Superior temporal gyrus (tissue), 1 donor: ENCODE data around the gene CHCHD6.

Experiments
- DNase-seq: peaks from one replicate; pipeline ENCODE4 v3.0.0-alpha.2; 2016; ENCODE audit errors: extremely low spot score

Gene CHCHD6

GRCh38 chr3:126859415-126860246, 155.6 kb downstream of the CHCHD6 start:
- no peak for DNase-seq

- no peak for DNase-seq
Measured at GRCh38 chr3:126865736-126866135, 161.7 kb downstream of the CHCHD6 start.

DNA sequence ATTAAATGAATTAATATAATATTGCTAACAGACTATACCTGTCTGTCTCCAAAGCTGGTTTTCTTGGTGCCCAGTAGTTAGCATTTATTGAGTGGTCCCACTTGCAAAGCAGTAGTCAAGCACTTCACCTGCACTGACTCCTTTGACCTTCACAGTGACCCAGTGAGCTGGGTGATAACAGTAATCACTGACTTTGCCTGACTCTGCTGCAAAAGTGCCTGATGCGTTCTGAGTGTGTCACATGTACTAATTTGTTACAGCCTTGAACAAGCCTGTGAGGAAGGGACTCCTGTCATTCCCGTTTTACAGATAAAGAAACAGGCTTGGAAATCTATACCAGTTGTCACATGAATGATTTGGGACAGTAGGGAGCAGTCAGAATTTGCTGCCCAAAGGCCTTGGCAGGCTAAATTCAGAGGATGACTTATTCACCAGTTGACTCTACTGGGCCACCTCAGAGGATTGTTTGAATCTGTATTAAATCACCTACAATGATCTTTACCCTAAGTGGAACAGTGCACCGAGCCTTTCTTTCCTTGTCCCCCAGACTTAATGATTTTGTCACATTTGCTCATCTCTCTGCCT, 162.2 kb downstream of the CHCHD6 start:
- no peak for DNase-seq

- DNase-seq, result no peak
Measured at GRCh38 chr3:126867190-126867862, 163.3 kb downstream of the CHCHD6 start.

DNA sequence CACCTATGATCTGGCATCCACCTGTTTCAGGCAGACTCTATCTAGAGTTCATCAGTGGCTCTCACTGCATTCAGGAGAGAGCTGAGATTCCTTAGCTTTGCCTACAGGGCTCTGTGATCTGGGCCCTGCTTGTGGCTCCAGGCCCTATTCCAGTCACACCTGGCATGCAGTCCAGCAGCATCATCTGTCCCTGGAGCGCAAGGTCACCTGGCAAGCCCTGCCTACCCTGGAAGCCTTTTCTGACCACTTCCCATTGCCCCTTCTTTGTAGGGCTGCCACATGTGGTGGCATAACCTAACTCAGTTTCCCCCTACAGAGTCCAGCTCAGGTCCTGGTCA, 163.8 kb downstream of the CHCHD6 start:
- no peak for DNase-seq

- peak; percentile 79 for DNase-seq
Measured at GRCh38 chr3:126870608-126871210, 166.7 kb downstream of the CHCHD6 start.

GRCh38 chr3:126872701-126873342, 168.8 kb downstream of the CHCHD6 start:
- no peak for DNase-seq

DNA sequence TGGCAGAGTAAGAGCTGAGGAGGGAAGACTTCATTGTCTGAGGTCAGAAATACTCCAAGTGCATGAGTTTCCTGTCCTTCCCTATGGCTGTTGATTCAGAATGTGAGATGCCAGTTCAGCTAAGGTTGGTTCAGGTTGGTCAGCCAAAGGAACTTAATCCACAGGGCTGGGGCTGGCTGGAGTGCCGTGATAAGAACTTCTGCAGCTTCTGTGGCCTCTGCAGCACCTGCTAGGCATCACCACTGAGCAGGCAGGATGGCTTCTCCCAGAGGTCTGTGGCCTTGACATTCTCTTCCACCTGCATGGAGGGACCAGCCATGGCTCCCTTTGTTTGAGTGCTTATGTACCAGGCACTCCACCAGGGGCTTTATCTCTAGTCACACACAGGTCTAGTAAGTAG, 169.4 kb downstream of the CHCHD6 start:
- no peak for DNase-seq

- no peak for DNase-seq
Measured at GRCh38 chr3:126878664-126879063, 174.6 kb downstream of the CHCHD6 start.

- no peak for DNase-seq
Measured at GRCh38 chr3:126880901-126881300, 176.9 kb downstream of the CHCHD6 start.

DNA sequence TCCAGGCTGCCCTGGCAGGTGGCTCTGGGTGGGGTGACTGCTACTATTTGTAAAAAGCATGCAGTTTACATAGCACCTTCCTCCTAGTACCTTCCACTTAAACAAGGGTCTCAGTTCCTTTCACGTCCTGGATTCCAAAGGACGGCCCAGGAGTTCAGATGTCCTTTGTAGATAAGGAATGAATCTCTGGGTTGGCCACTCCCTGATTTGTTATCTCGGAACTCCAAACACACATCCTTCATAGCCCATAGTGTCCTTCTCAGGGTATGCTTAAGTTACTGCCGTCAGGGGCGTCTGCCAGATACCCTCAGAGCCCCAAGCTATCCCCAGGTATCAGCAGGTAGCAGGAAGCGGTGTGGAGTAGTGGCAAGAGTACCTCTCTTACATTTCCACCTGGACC, 177.8 kb downstream of the CHCHD6 start:
- no peak for DNase-seq

DNA sequence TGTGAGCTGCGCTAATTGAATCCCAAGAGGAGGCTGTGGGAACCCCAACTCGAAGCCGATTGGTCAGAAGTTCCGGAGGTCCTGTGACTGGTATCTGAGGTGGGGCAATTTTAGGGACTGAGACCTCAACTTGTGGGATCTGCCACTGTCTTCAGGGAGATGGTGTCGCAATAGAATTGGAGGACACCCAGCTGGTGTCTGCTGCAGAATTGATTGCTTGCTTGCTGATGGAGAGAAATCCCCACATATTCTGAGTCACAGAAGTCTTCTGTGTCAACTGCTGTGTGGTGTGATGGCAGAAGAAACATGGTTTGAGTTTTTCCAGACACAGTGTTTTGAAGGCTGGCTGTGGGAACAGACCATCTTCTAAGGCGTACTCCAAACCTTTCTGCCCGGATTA, 179.2 kb downstream of the CHCHD6 start:
- DNase-seq, result no peak

- no peak for DNase-seq
Measured at GRCh38 chr3:126885425-126885824, 181.4 kb downstream of the CHCHD6 start.

DNA sequence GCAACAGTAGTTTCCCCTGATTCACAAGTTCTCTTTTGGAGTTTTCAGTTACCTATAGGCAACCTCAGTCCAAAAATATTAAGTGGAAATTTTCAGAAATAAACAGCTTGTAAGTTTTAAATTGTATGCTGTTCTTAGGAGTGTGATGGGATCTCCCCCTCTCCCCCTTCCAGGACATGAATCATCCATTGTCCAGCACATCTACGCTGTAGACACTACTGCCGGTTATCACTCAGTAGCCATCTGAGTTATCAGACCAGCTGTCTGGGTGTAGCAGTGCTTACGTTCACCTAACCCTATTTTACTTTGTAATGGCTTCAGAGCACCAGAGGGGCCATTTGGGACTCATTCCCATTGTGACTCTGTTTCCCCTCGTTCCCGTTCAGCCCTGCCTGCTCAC, 182.2 kb downstream of the CHCHD6 start:
- no peak for DNase-seq

GRCh38 chr3:126887686-126888085, 183.6 kb downstream of the CHCHD6 start:
- no peak for DNase-seq

DNA sequence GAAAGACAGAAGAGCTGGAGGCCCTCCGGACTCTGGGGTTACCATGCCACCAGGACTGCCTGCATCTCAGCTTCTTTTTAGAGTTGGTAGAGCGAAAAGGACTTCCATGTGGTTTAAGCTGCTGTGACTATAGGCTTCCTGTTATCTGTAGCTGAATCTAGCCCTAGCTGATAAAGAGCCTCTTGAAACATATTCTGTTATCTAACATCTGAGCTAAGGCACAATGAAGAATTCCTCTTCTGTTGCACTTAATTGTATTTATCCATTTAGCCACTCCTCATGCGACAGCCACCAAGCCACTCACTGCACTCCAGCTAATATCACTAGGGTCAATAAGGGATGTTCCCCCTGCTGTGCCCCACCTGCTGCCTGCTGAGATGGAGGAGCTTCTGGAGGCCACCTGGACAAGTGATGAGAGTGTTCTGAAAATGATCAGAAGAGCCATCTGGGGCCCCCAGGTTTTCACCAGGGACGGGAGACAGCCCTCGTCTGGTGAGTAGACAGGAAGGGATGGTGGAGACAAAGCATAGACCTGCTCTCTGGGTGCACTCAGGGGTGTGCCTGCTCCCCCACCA, 184.2 kb downstream of the CHCHD6 start:
- DNase-seq, result no peak

DNA sequence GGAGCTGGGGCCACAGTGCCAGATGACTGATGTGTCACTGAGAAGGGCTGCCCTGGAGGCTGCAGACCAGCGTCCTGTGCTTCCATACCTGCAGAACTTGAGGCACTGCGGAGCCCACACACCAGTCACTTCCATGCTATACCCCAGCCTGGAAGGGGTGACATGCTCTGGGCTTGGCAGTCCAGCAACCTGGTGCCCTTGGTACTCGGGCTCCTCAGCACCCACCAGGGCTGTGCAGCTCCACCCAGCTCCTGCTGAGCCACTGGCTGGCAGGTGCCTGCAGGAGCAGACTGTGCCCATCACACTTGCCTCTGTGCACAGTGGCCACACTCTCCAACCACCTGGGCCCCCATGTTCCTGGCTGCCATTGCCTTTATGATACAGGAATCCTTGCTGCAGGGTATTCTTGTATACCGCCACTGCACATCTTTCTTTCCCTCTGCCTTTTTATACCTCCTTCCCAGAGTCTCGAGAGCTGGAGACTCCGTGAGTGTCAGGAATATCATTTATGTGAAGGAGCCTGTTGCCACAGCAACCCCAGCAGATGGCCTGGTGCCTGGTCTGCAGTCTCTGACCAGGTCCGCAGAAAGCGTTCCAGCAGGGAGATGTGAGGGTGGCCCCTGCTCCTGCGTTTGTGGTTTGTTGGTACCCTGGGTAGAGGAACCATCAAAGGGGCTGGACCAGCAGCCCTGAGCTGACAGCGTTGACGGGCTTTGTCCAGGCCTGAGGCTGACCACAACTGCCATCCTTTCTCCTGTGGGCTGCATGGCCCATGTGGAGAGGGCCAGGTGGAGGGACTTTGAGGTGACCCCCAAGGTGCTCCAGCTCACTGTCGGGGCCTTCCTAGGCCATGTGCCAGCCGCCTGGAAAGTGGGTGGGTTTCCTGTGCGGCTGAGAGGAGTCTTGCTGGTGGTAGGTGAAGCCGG, 185.5 kb downstream of the CHCHD6 start:
- no peak for DNase-seq

DNA sequence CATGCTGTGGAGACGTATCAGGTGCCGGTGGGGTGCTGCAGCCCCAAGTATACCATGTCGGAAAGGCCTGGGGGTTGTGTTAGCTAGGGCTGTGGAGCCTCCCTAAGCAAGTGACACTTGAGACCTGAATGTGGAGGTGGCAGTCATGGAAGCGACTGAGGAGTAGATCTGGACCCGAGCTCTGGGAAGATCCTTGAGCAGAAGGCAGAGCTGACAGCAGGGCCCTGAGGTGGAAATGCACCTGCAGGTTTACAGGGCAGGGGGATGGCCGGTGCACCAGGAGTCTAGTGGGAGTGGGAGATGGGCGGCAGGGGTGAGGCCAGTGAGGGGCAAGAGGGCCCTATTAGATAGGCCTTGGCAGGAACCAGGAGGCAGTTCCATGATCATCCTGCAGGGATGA, 187.1 kb downstream of the CHCHD6 start:
- DNase-seq, result no peak

DNA sequence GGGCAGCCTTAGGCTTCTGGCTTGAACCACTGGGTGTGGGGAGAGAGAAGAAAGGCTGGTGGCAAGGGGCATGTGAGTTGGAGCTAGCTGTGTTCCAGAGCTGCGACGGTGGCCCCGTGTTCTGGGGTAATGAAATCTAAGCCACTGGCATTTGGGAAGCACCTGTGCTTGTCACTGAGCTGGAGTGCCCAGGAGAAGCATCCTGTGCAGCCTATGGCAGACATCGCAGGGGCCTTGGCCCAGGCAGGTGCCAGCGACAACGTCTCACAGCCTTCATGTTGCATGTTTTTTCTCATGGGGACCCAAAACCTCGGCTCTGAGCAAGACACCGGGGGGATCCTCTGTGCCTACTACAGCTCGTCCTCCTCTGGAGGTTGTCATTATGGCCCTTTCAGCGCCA, 187.8 kb downstream of the CHCHD6 start:
- no peak for DNase-seq

- no peak for DNase-seq
Measured at GRCh38 chr3:126893651-126894050, 189.6 kb downstream of the CHCHD6 start.

GRCh38 chr3:126894475-126894874, 190.4 kb downstream of the CHCHD6 start:
- no peak for DNase-seq
